GM23248 (cell line): Measurements from ENCODE around the gene RPL31. TPM values are rescaled to one million over a fixed set of nuclear protein-coding genes. Genes with fewer than 3 reads are reported as not detected.

Source experiments
- DNase-seq: peaks from one replicate; pipeline ENCODE4 v3.0.0-alpha.2; 2015
- H2AFZ ChIP-seq: fragments of 200-600 bp; sonication (generic); 2 replicates; pipeline ENCODE4 v1.6.1; 2016; ENCODE audit warnings: antibody characterized with exemption
- H3F3A ChIP-seq: fragments of 200-600 bp; sonication (generic); 2 replicates; pipeline ENCODE4 v1.6.1; 2016; ENCODE audit warnings: mild to moderate bottlenecking, antibody characterized with exemption, mixed run types; ENCODE audit not compliant: insufficient read depth
- H3K27ac ChIP-seq: fragments of 200-600 bp; sonication (generic); 2 replicates; pipeline ENCODE4 v1.5.1; 2016; ENCODE audit warnings: mild to moderate bottlenecking
- H3K27me3 ChIP-seq: fragments of 200-600 bp; sonication (generic); replicated peaks from 2 replicates; pipeline ENCODE4 v1.6.1; 2016; ENCODE audit warnings: mild to moderate bottlenecking; ENCODE audit not compliant: insufficient read depth
- H3K36me3 ChIP-seq: fragments of 200-600 bp; sonication (generic); 2 replicates; pipeline ENCODE4 v1.6.1; 2016; ENCODE audit warnings: low read depth, mild to moderate bottlenecking
- H3K4me1 ChIP-seq: fragments of 200-600 bp; sonication (generic); 2 replicates; pipeline ENCODE4 v1.6.1; 2016; ENCODE audit warnings: mild to moderate bottlenecking; ENCODE audit not compliant: insufficient read depth
- H3K4me2 ChIP-seq: fragments of 200-600 bp; sonication (generic); one replicate; pipeline ENCODE4 v1.6.1; 2016; ENCODE audit warnings: mild to moderate bottlenecking; ENCODE audit not compliant: unreplicated experiment
- H3K4me3 ChIP-seq: fragments of 200-600 bp; sonication (generic); 2 replicates; pipeline ENCODE4 v1.5.1; 2016; ENCODE audit warnings: mild to moderate bottlenecking
- H3K79me2 ChIP-seq: fragments of 200-600 bp; sonication (generic); 2 replicates; pipeline ENCODE4 v1.6.1; 2016; ENCODE audit warnings: mild to moderate bottlenecking; ENCODE audit not compliant: insufficient read depth
- H3K9ac ChIP-seq: fragments of 200-600 bp; sonication (generic); 2 replicates; pipeline ENCODE4 v1.6.1; 2016; ENCODE audit warnings: mild to moderate bottlenecking
- H3K9me2 ChIP-seq: fragments of 200-600 bp; sonication (generic); 2 replicates; pipeline ENCODE4 v1.6.1; 2016; ENCODE audit warnings: mixed run types, mild to moderate bottlenecking, moderate library complexity; ENCODE audit not compliant: insufficient read depth
- H3K9me3 ChIP-seq: fragments of 200-600 bp; sonication (generic); one replicate; pipeline ENCODE4 v1.6.1; 2017; ENCODE audit warnings: low read depth
- H4K20me1 ChIP-seq: fragments of 200-600 bp; sonication (generic); 2 replicates; pipeline ENCODE4 v1.6.0; 2016; ENCODE audit not compliant: insufficient read depth
- EZH2 ChIP-seq: fragments of 200-600 bp; sonication (generic); IDR thresholded peaks from 2 replicates; pipeline ENCODE4 v1.6.1; 2018; ENCODE audit warnings: antibody characterized with exemption, mild to moderate bottlenecking; ENCODE audit not compliant: insufficient read depth, poor library complexity, severe bottlenecking
- EZH2phosphoT487 ChIP-seq: fragments of 200-600 bp; sonication (generic); IDR thresholded peaks from 2 replicates; pipeline ENCODE4 v1.6.1; 2018; ENCODE audit warnings: antibody characterized with exemption, moderate library complexity, mild to moderate bottlenecking, low read depth; ENCODE audit not compliant: insufficient read depth
- WGBS, 2 experiments: methylation state at CpG; one replicate each; pipeline ENCODE4 v1.1.6; 2015 to 2017; ENCODE audit warnings: low lambda C conversion rate in 2 of 2, low coverage in 1 of 2; ENCODE audit errors: missing lambda C conversion rate in 2 of 2; 5-methylcytosine and 5-hydroxymethylcytosine counted together
- in situ Hi-C: fragments of 300-500 bp; cut with MboI; formaldehyde crosslinking; loops from 2 replicates; pipeline ENCODE4 v1.15.0; 2020
- polyA plus RNA-seq: library from polyadenylated mRNA; unstranded; fragments of >200 nt; fragmentation: Nextera tagmentation; extraction: Ambion mirVana; gene quantifications from 2 replicates; pipeline ENCODE4 v1.2.1, GENCODE V29; 2016
- total RNA-seq: library from RNA; depleted of rRNA; stranded (reverse); fragments of >200 nt; shearing (Covaris generic); gene quantifications from 2 replicates; pipeline ENCODE4 v1.2.3, GENCODE V29; 2014

The RPL31 gene
- total and polyA plus RNA-seq, 2 experiments from 2014 or later = 659 to 1,157 TPM

DNA sequence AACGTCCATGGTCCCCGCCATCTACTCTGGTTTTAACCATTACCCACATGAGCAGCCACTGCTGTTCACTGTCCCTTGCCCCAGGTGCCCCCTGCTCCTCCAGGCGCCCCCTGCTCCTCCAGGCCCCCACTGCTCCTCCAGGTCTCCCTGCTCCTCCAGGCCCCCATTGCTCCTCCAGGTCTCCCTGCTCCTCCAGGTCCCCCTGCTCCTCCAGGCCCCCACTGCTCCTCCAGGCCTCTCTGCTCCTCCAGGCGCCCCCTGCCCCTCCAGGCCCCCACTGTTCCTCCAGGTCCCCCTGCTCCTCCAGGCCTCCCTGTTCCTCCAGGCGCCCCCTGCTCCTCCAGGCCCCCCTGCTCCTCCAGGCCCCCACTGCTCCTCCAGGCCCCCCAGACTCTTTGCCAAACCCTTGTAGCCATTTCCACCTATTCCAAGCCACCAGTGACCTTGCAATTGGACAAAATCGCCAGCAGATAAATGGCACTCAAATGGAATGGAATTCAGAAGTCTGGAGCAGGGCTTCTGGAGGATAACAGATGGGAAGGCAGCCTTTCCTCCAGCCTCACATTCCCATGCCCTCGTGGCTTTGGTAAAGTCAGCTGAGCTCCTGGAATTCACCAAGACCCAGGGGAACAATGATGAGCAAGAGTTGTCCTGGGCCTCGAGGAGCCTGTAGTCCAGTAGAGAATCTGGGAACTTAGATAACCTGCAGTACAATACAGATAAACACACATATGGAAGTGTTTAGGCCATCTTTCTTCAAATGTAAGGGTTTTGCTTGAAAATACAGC, 13.3 kb upstream of the RPL31 start:
- Histone ChIP-seq H2AFZ (no peak overlapping the region), H3K9me3 (no peaks in the 10 kb centered on the region), H4K20me1 (no peaks in the 10 kb centered on the region), H3K27me3 (no peaks in the 10 kb centered on the region), H3K4me1 (no peaks in the 10 kb centered on the region), H3K36me3 (no peaks in the 10 kb centered on the region), H3K9me2 (no peaks in the 10 kb centered on the region), H3F3A (no peaks in the 10 kb centered on the region), H3K4me2 (no peak overlapping the region), H3K4me3 (no peak overlapping the region), H3K9ac (no peak overlapping the region), H3K79me2 (no peaks in the 10 kb centered on the region), H3K27ac (no peak overlapping the region)
- TF ChIP-seq EZH2 = no peak
- no peak for TF ChIP-seq EZH2phosphoT487
- WGBS, 2 experiments = 64% methylated on average over 6 to 8 of the region's 8 CpGs
- in situ Hi-C loops = no loop called here
- peak; percentile 56 for DNase-seq

- WGBS, 2 experiments = 87 to 94% methylated on average over 3 of the region's 3 CpGs
Measured at GRCh38 chr2:100989666-100990065, 12.4 kb upstream of the RPL31 start.

DNA sequence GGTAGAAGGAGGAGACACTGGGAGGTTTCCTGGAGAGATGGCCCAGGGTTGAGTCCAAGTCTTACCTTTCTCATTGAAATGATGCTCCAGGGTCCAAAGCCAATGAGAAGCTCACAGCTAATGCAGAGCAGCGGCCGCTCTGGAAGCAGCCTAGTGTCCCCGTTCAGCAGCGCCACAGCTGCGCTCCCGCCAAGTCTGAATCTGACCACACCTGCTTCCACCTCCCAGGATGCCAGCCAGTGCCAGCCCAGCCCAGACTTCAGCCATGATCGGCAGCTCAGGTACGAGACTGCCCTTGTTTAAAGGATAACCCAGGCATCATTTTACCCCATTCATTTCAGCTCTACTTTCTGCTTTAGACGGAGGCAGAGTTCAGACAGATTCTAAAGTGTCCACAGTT, 11.9 kb upstream of the RPL31 start:
- no peaks in the 10 kb centered on the region for H3K27me3 ChIP-seq
- H3K9me2 ChIP-seq = no peaks in the 10 kb centered on the region
- H3K27ac ChIP-seq = no peak overlapping the region
- H3K9me3 ChIP-seq = no peaks in the 10 kb centered on the region
- no peaks in the 10 kb centered on the region for H3K36me3 ChIP-seq
- H3K79me2 ChIP-seq = no peaks in the 10 kb centered on the region
- WGBS, 2 experiments = 89 to 90% methylated on average over 9 of the region's 9 CpGs
- no peak for DNase-seq
- no peak overlapping the region for H3K4me3 ChIP-seq
- no peaks in the 10 kb centered on the region for H3F3A ChIP-seq
- H4K20me1 ChIP-seq = no peaks in the 10 kb centered on the region
- no peaks in the 10 kb centered on the region for H3K4me1 ChIP-seq
- H2AFZ ChIP-seq = no peak overlapping the region
- TF ChIP-seq EZH2phosphoT487 = no peak
- TF ChIP-seq EZH2 = no peak
- H3K4me2 ChIP-seq = no peak overlapping the region
- in situ Hi-C loops = loop anchor here (5.0 to 10.0 kb wide), 2 partner anchors 263 to 375 kb away; no protein-coding TSS in a partner anchor
- H3K9ac ChIP-seq = no peak overlapping the region

More at GRCh38 chr2:100989666-100990065, 12.4 kb upstream of the RPL31 start:
- no peaks in the 10 kb centered on the region for H3F3A ChIP-seq
- H3K4me1 ChIP-seq = no peaks in the 10 kb centered on the region
- no peak overlapping the region for H3K27ac ChIP-seq
- no peaks in the 10 kb centered on the region for H3K36me3 ChIP-seq
- no peaks in the 10 kb centered on the region for H4K20me1 ChIP-seq
- no peaks in the 10 kb centered on the region for H3K27me3 ChIP-seq
- no peak overlapping the region for H3K4me2 ChIP-seq
- in situ Hi-C loops = loop anchor here (5.0 to 10.0 kb wide), 2 partner anchors 262 to 375 kb away; no protein-coding TSS in a partner anchor
- H3K4me3 ChIP-seq = no peak overlapping the region
- no peaks in the 10 kb centered on the region for H3K9me2 ChIP-seq
- DNase-seq = no peak
- H3K79me2 ChIP-seq = no peaks in the 10 kb centered on the region
- H3K9ac ChIP-seq = no peak overlapping the region
- H3K9me3 ChIP-seq = no peaks in the 10 kb centered on the region
- no peak overlapping the region for H2AFZ ChIP-seq
- TF ChIP-seq EZH2 (no peak), EZH2phosphoT487 (no peak)

DNA sequence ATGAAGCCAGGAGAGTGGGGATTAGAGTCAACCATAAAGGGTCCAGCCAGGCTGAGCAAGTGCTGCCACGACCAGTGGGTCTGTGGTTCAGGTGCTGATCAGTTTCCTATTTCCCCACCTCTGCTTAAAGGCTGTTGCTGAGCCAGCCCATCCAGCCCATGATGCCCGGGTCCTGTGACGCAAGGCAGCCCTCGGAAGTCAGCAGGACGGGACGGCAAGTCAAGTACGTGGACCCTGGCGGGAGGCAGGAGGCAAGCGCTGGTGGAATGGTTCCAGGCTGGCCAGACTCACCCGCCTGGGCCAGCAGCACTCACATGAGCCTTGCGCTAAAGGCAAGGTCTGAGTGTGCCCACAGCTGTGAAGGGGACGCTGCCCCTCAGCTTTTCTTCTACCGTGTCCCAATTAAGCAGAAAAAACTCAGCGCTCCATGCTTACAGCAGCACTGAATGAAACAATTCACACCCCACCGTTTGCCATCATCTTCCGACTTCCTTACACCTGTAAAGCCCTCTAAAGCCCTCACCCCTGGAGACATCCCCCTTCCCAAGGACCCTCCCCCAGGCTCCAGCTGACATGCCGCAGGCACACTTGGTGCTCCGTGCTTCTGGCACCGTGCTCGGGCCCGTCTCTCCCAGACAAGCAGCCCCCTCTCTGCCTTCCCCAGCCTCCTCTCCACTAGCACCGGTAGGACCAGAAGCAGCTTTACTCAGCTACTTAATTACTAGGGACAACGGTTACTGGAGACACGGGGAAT, 11.3 kb upstream of the RPL31 start:
- Histone ChIP-seq H3K79me2 (no peaks in the 10 kb centered on the region), H3K9ac (no peak overlapping the region), H3K36me3 (no peaks in the 10 kb centered on the region), H4K20me1 (no peaks in the 10 kb centered on the region), H3K4me1 (no peaks in the 10 kb centered on the region), H2AFZ (no peak overlapping the region), H3K27ac (no peak overlapping the region), H3K9me3 (no peaks in the 10 kb centered on the region), H3K9me2 (no peaks in the 10 kb centered on the region), H3F3A (no peaks in the 10 kb centered on the region), H3K4me2 (no peak overlapping the region), H3K4me3 (no peak overlapping the region), H3K27me3 (no peaks in the 10 kb centered on the region)
- no peak for DNase-seq
- 85 to 91% methylated on average over 22 to 24 of the region's 24 CpGs for WGBS, 2 experiments
- in situ Hi-C loops = loop anchor here (5.0 to 10.0 kb wide), 2 partner anchors 264 to 376 kb away; no protein-coding TSS in a partner anchor
- TF ChIP-seq EZH2 (no peak), EZH2phosphoT487 (no peak)
